Eye (tissue), 1 donor: ENCODE data around the gene MAD1L1.
"Not testable (repeated sequence)": the region's sequence is repeated elsewhere in the genome, so short reads cannot be mapped to it uniquely, and the experiment has no call there.

Experiments used
- DNase-seq: peaks from one replicate; pipeline ENCODE4 v3.0.0-alpha.2; 2015

The MAD1L1 gene

DNA sequence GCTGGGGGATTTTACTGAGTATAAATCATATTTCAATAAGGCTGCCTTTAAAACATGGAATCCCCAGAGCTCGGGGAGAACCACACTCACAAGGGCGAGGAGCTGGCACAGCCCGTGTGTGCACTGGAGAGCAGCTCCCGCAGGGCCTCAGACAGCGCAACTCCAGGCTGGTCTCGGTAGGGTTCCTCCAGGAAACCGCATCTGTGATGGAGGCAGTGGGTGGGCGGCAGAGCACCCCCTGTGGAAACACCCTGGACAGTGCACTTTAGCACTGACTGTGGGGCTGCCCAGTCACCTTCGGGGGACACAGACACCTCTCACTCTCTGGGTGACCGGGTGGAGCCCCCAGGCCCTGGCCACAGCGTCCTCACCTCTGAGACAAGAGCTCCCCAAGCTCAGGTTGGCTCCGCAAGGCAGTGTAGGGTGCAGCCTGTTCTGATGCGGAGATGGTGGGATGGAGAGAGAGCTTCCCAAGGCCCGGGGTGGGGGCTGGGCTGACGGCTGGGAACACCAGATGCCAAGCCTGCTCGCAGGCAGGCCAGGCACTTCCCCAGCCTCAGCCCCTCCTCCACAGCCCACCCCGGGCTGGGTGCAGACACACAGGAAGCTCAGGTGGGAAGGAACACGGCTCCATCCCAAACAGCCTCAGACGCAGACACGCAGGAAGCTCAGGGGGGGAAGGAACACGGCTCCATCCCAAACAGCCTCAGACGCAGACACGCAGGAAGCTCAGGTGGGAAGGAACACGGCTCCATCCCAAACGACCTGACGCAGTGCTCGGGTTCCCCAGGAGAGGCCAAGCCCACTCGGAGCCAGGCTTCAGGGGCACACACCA, 224.4 kb downstream of the MAD1L1 start:
- no peak for DNase-seq

- DNase-seq = no peak
Measured at GRCh38 chr7:2007551-2007950, 225.2 kb downstream of the MAD1L1 start.

- no peak for DNase-seq
Measured at GRCh38 chr7:2006921-2007381, 225.8 kb downstream of the MAD1L1 start.

GRCh38 chr7:2006231-2006771, 226.4 kb downstream of the MAD1L1 start:
- no peak for DNase-seq

DNA sequence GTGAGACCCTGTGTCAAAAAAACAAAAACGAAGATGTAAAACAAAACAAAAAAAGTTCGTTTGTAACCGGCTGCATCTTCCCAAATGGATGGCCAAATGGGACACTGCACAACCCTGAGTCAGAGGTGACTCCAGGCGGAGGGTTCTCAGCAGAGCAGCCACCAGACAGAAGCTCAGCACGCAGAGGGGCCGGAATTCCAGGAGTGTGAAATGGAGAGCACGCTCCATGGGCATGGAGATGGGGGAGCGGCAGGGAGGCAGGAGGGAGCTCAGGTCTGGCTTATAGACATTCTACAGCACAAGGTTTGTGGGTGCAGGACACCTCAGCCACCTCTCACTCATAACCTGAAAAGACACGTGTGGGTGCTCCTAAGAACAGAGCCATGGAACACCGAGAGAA, 227.0 kb downstream of the MAD1L1 start:
- DNase-seq = no peak

DNA sequence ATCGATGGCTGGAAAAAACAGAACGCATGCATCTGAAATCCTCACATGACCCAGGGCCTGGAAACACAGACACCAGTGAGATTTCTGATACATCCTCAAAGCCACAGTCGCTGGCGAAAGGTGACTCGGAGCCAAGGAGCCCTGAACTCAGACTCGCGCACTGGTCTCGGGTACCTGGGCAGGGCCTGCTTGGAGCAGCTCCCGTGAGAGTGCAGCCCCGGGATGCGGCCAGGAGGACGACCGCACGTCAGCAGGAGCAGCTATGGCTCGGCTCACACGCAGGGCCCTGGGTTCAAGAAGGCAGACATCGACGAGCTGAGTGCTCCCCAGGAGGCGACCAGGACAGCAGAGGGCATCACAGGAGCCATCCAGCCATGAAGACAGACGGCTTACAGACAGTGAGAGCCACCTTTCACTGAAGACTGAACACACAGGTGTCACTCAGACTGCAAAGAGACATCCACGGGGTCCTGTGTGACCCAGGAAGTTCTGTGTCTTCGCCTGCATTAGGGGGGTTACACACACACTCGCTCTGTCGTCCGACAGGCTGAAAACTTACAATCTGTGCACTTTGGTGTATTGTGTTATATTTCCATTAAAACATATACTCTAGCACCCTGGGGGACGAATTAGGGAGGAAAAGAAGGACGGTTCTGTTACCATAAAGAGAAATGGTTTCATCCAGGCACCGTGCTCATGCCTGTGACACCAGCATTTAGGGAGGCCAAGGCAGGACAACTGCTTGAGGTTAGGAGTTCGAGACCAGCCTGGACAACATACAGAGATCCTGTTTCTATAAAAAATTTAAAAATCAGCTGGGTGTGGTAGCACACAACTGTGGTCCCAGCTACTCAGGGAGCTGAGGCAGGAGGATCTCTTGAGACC, 227.7 kb downstream of the MAD1L1 start:
- no peak for DNase-seq

GRCh38 chr7:2003931-2004812, 228.6 kb downstream of the MAD1L1 start:
- no peak for DNase-seq

GRCh38 chr7:2003451-2003930, 229.3 kb downstream of the MAD1L1 start:
- DNase-seq = no peak

GRCh38 chr7:2002561-2003450, 229.9 kb downstream of the MAD1L1 start:
- no peak for DNase-seq

DNA sequence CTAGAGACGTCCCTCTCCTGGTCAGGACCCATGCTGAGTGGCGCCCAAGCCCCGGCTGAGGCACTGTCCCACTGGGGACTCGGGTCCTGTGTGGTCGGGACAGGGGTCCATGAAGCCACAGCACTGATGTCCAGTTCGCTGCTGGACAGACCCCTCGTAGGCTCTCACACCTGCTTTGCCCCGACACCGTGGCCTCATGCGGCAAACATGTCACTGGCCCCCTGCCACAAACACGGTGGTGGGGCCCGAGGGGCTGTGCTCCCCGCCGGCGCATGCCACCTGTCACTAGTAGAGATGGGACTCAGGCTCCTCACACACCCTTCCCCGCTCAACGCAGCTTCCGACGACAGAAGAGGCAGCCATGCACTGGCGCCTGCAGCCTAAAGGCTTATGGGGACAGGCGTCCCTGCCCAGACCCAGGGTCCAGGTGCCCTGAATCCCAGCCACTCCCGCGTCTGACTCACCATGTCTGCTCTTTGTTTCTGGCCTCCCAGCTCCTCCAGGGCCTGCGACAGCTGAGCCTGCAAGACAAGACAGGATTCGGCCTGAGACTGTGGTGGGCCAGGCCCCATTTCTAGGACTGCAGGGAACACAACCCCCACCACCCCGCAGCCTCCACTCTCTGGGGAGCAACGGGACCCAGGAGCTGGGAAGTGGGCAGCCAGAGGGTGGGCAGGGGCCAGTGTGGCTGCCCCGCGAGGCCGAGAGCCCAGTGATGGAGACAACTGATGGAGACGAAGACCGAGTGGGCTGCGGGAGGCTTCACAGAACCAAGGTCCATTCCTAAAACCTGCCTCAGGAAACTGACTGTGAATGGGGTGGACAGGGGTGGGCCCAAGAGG, 230.9 kb downstream of the MAD1L1 start:
- no peak for DNase-seq

DNA sequence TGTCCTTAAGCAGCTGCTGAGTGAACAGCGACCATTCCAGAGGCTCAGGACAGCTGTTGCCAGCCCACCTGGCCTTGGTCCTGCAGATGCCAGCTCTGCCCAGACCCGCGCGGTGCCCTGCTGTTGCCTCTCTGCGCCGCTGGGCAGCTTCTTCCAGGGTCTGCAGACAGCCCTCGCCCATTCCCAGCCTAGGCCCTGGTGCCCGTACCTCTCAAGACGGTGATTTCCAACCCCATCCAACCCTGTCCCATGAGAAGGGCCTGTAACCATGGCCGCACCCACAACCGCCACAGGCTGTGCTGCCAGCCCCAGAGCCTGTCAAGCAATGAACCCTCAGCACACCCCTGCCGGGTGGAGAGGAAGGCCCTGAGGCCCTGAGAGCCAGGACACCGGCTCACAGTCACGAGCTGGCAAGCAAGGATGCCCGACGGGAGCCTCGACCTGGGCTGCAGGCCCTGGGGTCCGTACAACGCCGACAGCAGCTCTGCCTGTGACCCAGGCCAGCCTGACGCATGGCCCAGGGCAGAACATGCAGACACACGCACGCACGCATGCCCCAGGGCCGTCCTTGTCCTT, 231.9 kb downstream of the MAD1L1 start:
- DNase-seq = no peak

DNA sequence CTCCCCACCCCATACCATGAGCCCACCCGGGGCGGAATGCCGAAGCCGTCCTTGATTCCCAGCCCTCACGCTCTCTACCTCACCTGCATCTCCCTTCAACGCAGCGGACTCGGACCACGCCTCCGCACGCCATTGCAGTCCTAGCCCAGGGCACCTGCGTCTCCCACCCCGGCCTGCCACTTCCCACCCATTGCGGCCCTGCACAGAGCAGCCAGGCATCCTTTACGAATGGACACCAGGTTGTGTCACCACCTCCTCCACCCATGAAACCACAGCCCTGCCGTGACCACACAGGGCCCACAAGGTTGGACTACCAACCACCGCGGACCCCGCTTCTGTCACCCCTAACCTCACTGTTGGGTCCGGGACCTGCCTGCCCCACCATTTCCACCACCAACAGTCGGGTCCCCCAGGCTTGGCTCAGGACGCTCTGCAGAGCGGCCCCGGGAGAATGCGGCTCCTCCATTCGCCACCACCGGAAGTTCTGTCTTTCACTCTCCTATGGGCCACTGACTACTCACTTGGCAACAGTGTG, 232.5 kb downstream of the MAD1L1 start:
- DNase-seq = no peak

GRCh38 chr7:1999278-1999984, 233.3 kb downstream of the MAD1L1 start:
- no peak for DNase-seq

DNA sequence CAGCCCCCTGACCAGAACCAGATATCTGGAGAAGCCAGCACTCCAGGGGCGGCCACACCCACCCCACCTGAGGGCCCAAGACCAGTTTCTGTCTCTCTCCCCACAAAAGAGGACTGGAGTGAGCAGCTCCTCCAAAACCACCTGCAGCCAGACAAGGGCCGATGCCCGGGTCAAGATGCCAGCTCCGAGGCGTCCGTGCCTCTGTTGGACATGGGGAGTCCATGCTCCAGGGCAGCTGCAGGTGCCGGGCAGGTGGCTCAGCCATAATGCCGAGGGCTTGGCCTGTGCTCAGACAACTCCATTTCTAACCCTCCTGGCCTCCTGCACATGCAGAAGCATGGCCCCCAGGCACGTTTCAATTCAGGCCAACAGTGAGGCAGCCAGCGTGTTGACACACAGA, 234.6 kb downstream of the MAD1L1 start:
- DNase-seq = no peak

DNA sequence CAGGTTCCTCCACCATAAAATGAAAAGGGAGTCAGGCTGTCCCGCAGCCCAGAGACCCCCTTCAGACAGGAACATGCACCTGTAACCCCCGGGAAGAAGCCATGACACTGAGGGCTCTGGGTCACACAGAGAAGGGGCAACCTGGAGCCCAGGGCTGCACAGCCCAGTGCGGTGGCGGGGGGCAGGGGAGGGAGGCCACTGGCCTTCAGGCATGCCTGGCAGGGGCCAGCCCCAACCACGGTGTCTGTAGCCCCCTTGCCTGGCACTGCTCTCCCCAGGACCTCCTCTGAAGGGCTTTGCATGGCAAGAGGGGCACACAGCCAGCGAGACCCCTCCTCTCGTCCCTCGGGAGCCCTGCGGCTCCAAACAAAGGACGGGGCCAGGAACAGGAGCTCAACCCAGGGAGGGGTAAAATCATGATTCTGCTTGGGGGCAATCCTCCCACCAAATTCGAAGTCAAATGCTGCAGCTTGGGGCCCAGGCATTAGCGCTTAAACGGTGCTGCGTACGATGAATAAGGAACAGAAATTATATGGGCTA, 235.1 kb downstream of the MAD1L1 start:
- no peak for DNase-seq

DNA sequence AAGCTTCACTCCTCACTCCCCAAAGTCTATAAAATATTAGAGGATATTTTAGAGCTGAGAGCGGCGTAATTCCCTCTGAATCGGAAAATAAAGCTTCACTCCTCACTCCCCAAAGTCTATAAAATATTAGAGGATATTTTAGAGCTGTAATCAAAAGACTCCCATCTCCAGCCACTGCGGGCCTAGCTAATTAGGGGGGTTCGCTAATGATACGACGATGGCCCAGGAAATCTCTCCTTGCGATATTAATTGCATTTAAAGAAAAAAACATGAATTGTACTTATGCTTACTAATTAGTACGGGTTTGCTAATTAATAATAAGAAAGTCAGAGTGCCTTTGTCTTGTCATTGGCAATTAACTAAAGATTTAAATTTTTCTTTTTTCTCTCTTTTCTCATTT, 235.9 kb downstream of the MAD1L1 start:
- DNase-seq = no peak

GRCh38 chr7:1995911-1996420, 236.8 kb downstream of the MAD1L1 start:
- not testable (repeated sequence) for DNase-seq

DNA sequence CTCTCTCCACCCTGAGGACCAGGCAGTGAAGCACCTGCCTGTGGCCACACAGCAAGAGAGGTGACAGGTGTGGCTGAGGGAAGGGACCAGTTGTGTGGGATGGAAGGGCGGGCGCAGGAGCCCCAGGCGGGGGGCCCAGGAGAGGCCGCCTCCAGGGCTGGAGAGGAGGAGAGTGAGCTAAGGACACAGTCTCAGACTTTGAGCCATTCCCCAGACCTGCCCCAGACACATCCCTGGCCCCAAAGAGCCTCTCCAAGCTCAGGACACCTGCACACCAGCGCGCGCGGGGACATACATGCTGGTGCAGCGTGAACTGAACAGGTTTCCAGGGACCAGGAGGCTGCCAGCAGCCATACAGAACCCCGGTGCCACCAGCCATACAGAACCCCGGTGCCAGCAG, 237.3 kb downstream of the MAD1L1 start:
- no peak for DNase-seq
